ENCODE data around the gene PI4KA.
"Not testable (repeated sequence)": the region's sequence is repeated elsewhere in the genome, so short reads cannot be mapped to it uniquely, and the experiment has no call there.

PI4KA gene

DNA sequence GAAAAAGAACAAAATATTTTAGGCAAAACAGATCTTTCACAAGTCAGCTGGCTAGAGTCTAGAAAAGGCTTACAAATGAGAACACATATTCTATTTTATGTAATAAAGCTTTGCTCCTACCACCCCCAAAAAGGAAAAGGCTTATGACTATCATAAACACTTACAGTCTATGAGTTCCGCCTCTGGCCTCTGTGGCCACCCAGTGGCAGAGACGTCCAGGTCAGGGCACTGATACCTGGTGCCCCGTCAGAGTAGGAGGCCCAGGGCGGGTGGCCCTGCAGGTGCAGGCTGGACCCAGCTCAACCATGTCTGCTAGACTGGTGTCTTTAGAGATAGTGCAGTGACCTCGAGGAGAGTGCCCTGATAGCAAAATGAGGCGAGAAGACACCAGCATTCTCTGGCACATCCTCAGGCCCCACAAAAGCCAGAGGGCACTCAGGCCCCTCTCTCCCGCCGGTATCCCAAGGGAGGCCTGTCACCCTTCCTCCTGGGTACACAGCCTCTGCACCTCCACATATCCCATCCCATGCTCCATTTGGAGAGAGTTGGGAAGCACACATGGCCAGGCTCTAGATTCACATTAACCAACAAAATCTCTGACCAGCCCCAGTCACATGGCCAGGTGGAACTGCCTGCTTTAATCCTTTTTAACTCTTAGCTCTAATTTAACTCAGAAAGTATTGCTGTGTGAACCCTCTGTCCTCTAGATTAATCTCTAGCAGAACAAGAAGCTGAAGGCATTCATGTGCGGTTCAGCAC is 112.0 kb downstream of the PI4KA start:
- DNase-seq, result no peak

DNA sequence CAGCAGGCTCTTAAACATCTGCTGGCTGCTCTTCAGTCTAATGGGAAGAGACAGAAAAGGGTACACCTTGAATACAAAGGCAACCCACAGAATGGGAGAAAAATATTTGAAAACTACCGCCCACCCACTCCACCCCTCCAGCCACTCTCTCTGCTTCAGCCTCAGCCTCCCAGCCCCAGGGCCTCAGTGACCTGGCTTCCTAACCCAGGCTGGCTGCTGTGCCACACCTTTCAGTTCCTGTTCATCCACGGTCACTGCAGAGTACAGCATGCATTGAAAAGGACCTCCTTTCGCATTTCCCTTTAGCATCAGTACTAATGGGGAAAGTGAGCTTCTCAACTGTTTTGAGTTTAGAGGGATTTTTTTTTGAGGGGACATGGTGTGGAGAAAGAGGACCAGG is 113.5 kb downstream of the PI4KA start:
- DNase-seq, result no peak

DNA sequence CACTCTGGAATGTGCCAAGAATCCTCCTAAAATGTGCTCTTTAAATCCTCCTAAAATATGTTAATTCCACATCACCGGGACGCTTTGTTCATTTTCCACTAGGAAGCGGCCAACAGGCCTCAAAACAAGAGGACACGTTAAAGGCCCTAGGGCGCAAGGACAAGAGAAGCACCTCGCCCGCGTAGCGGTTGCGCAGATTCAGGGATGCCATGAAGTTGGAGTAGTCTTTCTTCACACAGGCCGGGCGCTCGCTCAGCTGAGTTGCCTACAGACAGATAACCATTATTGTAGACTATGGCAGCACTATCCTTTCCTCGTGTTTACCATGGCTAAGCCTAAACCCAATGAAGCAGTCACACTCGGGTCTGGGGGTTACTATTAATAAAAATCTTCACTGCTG is 114.2 kb downstream of the PI4KA start:
- no peak for DNase-seq

DNA sequence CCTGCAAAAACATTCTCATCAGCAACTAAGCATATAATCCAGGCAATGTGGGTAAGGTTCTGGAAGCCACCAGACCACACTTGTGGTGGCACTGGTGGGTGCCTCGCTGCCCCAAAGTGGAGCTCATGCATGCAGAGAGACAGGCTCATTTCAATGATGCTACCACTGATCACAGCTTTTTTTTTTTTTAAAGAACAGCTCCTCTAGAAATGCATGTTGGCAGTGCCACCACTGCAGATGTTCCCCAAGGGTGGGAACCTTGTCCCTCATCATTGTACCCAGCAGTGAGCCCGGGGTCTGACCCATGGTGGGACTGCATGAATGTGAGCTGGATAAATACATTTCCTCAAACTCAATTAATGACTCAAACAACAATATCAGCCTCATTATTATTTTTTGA is 115.8 kb downstream of the PI4KA start:
- no peak for DNase-seq

DNA sequence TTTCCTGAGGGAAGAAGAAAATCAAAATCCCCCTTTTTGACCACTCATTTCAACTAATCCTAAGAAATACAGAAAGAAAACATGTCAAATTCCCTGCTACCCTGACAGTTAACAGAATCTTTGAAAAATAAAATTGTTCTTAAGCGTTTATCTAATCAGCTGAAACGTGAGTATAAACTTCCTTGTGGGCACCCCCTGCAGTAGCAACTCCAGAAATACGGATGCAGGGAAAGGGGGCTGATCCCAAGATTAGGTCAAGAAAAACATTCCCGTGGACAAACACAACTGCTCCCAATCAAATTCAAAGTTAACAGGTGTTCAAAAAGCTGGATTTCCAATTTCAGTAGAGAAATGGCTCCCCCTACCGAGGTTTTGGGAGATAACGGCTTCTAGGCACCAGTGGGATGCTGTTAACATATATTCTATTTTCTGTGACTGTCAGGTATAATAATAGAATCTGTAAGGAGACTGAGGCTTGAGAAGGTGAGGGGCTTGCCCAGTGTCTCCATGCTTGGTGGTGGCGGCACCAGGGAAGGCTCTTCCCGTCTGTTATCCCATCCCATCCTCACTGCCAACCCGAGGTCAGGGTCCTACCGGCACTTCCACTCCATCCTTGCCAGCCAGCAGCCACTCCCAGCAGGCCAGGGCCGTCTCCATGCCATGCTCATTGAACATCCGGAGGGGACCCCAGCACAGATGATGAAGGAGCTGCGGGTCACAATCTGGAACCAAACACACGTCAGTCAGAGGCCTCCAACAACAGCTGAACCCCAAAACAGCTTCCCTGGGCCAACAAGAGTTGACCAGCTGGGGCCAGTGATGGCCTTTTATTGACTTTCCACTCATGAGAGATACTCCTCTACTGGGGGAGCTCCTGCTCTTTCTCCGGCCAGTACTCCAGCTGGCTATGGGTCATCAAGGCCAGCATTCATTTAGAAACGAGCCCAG is 116.7 kb downstream of the PI4KA start:
- DNase-seq, result peak; percentile 25

DNA sequence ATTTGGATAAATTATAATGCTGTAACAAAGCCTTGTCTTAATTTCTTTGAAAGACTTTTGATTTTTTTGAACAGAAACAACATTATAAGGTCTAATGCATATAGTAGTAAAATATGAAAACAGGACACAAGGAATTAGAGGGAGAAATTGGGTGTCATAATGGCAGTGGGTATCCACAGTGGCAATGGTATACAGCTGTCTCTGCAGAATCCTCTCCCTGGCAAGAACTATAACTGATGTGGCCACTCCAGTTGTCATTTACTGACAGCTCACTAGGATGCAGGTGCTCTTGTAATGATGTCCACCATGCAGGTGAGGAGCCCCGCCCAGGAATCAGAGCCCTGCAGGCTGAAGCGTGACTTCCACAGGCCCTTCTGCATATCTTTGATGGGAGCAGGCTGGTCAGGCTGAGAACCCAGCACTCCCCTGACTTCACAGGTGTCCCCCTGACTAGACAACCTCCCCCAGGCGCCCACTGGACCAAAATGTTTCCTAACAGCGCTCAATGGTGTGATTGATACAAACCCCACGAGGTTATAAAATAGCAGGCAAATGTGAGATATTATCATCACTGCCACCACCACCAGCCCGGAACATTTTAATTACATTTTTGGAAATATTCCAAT is 117.5 kb downstream of the PI4KA start:
- no peak for DNase-seq

DNA sequence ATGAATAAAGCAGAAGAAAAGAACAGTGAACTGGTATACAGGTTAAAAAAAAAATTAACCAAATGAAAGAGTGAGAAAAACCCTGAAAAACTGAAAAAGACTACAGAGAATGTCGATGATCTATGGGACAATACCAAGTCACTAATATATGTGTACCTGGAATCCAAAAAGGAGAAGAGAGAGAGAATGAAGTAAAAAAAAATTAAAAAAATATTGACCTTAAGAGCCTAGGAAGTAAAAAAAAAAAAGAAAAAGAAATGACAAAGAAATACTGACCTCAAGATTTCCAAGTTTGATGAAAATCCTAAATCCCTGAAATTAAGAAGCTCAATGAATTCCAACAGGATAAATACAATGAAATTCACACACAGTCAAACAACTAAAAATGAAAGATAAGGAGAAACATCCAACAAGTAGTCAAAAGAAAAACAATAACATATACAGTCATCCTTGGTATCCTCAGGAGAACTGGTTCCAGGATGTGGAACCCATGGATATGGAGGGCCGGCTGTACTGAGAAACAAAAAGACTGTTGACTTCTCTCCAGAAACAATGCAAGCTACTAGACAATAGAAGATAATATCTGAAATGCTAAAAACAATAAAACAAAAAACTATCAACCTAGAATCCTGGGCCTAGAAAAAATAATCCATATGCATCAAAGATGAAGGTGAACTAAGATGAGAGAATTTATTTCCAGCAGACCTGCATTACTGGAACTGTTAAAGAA is 118.2 kb downstream of the PI4KA start:
- no peak for DNase-seq

DNA sequence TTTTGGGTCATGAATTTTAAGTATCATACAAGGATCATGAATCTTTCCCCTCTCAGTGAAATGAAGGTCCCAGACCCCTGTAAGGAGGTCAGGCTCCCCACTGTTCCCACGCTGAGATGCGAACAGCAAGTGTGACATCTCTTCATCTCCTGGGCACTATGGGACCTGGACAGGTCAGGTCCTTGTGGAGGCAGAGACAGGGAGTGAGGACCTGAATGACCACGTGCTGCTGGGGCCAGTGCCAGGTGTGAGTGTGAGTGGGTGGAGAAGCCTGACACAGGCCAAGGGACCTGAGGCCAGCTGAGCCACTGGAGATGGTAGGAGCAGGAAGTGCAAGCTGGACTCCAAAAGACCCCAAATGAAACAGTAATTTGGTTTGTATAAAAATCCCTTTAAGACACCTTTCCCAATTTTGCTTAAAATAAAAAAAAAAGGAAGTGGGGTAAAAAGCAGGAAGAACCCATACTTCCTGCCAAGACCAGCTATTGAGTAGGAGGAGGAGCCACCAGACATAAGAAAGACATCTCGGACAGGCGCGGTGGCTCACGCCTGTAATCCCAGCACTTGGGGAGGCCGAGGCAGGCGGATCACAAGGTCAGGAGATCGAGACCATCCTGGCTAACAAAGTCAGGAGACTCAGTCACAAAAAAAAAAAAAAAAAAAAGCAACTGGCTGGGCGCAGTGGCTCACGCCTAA is 120.1 kb downstream of the PI4KA start:
- no peak for DNase-seq

DNA sequence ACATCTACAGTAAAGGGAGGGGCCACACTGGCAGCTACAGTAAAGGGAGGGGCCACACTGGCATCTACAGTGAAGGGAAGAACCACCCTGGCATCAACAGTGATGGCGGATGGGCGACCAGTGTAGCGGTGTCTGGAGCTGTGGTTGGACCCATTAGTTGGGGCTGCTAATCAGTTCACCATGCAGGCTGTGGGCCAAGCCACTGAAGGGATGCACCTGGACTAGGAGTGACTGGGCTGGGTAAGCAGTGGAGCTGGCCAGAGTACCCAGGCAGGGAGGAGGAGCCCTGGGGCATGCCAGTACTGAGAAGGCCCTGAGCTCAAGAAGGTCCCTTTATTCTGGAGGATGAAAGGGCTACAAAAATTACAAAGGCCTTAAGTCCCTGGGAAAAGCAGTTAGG is 121.7 kb downstream of the PI4KA start:
- not testable (repeated sequence) for DNase-seq

DNA sequence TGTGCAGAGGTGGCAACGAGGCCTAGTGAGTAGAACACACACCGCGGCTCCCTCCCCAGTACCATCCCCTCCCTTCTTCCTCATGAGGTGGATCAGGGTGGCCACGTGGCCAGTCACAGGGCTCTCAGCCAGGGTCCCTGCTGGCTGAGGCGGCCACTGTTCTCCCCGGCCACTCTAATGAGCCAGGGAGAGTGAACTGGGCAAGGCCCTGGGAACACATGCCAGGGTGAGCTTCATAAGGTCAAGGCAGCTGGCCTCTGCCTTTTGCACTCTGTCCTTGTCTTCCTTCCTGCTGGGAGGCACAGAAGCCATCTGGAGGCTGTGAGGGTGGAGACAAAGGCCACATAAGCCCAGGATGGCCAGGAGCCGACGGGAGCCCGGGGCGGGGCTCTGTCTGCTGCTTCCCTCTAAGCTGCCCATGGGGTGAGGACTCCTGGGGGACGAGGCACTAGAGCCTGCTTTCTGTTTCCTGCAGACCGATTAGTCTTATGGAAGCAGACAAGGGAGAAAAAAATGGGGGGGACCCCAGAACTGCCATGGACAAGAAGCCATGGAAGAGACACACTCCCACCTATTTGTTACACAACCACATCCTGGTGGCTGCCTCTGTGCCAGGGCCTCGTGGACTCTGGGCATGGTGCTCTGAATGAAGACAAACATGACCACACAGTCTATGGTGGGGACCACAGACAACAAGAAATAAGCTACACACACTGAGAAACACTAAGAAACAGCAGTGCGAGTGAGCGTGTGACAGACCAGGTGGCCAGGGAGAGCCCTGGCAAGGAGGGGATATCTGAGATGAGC is 123.1 kb downstream of the PI4KA start:
- DNase-seq, result peak; percentile 15

DNA sequence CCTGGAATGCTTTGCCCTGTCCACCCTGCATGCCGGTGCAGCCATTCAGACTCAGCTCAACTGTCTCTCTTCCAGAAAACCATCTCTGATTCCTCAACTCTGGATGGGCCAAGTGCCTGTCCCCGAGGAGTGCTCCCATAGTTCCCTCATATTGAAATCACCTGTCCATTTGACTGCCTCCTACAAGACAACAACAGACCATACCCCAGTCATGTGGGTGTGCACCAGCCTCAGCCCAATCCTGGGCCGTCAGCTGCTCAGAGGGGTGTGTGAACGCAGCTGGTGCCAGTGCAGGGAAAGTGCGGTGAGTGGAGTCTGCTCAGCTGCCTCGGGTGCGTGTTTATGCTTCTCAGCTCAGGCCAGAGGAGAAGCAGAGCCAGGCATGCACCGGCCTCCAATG is 126.2 kb downstream of the PI4KA start:
- DNase-seq, result not testable (repeated sequence)

DNA sequence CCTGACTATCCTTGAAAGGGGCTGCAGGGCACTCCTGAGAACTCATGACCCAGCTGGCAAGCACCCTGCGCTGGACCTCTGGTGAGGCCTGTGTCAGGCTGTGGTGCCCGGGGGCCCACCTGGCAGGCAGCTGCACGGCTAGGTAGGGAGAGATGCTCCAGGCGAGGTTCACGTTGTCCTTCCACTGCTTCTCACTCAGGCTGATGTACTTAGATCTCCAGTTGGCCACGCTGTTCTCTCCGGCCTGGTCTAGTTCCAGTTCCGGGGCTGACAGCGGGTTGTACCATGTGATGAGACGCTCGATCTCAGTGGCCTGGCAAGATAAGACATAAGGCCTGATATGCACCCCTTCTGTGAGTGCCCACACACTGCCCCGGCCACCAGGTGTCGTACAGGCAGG is 129.4 kb downstream of the PI4KA start:
- DNase-seq, result no peak

DNA sequence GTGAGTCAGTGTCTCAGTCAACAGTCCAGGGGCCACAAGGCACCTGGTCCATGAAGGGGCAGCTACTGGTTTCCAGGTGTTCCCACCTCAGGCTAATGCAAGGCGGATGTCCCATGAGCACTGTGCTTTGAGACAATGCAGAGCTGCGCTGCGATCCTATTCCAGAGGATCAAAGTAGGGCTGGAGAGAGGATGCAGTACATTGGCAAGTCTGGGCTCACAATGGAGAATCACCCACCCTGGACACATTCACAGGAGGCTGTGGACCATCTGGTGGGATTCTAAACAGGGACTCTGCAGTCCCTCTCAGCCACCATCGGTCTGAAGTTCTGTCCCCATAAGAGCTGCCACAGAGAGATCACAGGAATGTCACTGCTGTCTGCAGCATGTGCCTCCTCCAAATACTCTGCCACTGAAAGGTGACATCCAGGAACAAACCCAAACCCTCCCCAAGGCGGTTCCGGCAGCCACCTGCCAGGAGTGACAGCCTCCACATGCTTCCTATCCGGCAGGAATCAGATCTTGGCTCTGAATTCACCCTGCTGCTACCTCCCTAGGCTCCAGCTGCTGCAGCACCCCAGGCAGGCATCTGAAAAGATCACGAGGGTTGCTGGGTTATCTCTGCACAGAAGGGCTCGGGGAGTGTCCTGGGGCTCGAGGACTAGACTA is 130.0 kb downstream of the PI4KA start:
- DNase-seq, result no peak

DNA sequence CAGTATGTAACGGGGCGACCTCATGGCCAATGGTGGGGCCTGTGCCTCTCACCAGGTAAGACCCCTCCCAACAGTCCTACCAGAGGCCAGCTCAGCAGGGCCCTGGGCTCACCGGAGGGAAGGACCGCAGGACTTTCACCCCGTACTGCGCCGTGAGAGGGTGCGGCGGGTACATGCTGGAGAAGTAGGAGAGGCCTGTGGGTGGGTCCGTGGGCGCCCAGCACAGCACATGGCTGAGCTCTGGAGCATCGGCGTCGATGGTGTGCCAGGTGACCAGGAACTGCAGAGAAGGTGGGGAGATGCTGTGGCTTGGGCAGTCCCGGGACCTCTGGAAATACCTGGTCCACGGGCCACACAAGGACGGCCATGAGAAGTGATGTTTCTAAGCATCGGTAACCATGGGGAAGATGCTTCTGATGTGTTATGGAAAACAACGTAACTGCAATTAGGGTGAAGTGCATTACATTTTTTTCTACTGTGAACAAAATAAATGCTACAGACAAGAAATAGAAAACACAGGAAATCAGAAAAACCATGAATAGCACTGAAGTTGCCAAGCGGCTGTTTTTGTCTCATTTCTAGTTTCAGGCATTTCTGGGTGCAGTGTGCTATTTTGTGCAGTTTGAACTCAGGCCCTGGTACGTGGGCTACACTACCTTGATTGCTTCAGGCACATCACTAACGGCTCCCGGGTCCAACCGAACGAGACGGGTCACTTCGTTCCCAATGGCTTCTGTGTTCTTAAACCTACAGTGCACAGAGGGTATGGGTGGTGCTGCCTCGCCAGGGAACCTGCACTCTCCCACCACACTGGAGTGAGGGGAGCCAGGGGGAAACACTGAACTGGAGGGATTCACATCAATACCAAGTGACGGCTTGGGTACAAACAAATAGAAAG is 131.2 kb downstream of the PI4KA start:
- no peak for DNase-seq

DNA sequence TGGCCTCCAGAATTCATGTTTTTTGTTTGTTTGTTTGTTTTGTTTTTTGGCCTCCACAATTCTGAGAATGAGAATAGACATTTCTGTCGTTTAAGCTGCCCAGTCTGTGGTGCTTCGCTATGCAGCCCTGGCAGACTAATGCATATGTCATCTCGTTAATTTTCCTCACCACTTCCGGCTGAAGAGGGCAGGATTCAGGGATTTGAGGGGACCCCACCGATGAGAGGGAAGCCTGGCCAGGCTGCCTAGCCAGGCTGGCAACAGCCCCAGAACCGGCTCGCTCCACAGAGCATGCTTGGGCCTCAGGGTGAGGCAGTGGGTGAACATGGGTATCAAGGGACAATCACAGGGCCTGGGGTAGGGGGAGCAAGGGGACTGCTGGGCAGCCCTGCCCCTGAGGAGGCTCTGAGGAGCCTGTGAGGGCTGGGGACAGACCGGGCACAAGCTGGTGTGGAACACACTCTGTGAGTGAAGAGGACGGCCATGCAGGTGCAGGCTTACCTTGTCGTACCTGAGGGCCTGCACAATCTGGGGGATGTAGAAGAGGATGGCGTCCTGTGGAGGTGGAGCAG is 132.5 kb downstream of the PI4KA start:
- no peak for DNase-seq

DNA sequence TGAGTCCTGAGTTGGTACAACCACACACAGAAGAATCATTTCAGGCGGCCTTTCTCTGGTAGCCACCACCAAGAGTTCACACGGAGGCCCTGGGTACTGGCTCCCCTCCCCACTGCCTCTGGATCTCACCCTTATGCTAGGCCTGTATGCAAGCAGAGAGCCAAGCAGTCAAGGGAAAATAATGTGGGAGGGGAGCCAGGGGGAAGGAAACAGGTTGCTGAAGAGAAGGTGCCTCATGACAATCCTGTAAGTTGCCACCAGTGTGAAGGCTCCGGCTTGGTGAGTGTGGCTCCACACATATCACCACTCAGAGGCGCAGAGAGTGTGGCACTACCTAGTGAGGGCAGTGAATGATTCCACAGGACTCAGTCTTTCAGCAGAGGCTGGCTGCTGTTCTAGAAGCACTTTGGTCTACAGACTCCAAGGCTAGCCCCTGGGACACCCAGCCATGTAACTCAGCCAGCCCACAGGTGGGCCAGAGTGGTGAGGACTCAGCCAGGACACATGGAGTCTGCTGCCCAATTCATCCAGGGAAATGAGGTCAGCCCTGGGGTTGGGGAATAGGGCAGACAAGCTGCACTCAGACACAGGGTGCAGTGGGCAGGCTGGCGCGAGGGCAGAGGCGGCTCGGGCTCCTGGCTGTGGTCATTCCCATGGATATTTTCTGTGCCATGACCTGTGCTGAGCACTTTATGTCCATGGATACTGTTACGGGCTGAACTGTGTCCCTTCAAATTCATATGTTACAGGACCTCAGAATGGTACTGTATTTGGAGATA is 133.7 kb downstream of the PI4KA start:
- no peak for DNase-seq

DNA sequence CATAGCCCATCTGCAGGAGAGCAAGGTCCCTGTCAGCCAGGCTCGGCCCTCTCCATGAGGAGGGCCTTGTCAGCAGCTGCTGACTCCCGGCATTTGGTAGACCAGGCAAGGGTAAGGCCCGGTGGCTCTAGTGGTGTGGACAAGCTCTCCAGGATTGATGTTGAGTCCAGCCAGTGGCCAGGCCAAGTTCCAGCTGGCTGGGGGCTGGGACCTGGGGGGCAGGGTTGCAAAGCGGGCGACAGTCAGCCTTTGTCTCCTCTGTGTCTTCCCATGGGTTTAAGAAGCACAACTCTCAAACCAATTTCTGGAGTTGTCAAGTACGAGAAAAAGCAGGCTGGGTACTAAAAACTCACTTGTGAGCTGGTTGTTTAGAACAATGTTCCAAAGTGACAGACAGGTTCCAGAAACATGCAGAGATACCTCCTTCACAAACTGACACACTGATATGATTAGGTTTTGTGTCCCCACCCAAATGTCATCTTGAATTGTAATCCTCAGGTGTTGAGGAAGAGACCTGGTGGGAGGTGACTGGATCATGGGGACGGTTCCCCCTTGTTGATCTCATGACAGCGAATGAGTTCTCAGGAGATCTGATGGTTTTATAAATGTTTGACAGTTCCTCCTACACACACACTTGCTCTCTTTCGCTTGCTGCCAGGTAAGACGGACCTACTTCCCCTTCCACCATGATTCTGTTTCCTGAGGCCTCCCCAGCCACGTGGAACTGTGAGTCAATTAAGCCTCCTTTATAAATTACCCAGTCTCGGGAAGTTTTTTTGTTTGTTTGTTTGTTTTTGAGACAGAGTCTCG is 137.0 kb downstream of the PI4KA start:
- DNase-seq, result no peak
